T-helper 2 cell treated with Interferon-gamma antibody and Interleukin-4, amounts not matched to agents 5 μg/mL and 100 μg/mL, for 36 hours (primary cell): Measurements from ENCODE around the gene CATSPER4.

Experiments
- DNase-seq: peaks from one replicate; pipeline ENCODE4 v3.0.0; 2021; ENCODE audit warnings: low spot score
- H3K27ac Mint-ChIP-seq: one replicate; pipeline ENCODE4 v1.8.0; 2021; ENCODE audit warnings: mild to moderate bottlenecking, mixed read lengths
- H3K27me3 Mint-ChIP-seq: one replicate; pipeline ENCODE4 v1.8.0; 2021; ENCODE audit warnings: low read depth, mixed read lengths
- H3K36me3 Mint-ChIP-seq: one replicate; pipeline ENCODE4 v1.8.0; 2021; ENCODE audit warnings: low read depth, mixed read lengths
- H3K4me1 Mint-ChIP-seq: one replicate; pipeline ENCODE4 v1.8.0; 2021; ENCODE audit warnings: low read depth, mixed read lengths
- H3K4me3 Mint-ChIP-seq: one replicate; pipeline ENCODE4 v1.8.0; 2022; ENCODE audit warnings: mild to moderate bottlenecking, moderate library complexity, mixed read lengths
- H3K9me3 Mint-ChIP-seq: one replicate; pipeline ENCODE4 v1.8.0; 2021; ENCODE audit warnings: mixed read lengths

Gene CATSPER4

GRCh38 chr1:26190373-26190987 is at the start of gene CATSPER4:
Gene CATSPER4, plus strand, starts transcription at chr1:26190602. Its CDS starts 26 bp downstream, at chr1:26190628.
- DNase-seq: no peak
- Mint-ChIP-seq H3K27ac (peak within 1 kb of the TSS; percentile 52), H3K4me3 (no peak within 1 kb of the TSS), H3K36me3 (no peaks in the 10 kb centered on the region), H3K4me1 (peaks cover 15% of the 10 kb centered on the region), H3K9me3 (no peaks in the 10 kb centered on the region), H3K27me3 (no peaks in the 10 kb centered on the region)

DNA sequence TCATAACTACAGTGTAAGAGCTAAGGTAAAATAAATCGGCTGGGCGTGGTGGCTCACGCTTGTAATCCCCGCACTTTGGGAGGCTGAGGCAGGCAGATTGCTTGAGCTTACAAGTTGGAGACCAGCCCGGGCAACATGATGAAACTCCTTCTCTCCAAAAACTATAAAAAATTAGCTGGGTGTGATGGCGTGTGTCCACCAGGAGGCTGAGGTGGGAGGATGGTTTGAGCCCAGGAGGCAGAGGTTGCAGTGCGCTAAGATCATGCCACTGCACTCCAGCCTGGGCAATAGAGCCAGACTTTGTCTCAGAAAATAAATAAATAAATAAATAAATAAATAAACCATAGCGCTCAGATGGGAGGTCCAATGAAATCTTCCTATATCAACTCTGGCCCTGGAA is 48.2 kb upstream of the CATSPER4 start:
- H3K27me3 Mint-ChIP-seq: peaks cover 7% of the 10 kb centered on the region
- H3K4me1 Mint-ChIP-seq: peaks cover 17% of the 10 kb centered on the region
- no peak overlapping the region for H3K4me3 Mint-ChIP-seq
- no peak for DNase-seq
- no peak overlapping the region for H3K27ac Mint-ChIP-seq
- no peaks in the 10 kb centered on the region for H3K36me3 Mint-ChIP-seq
- no peaks in the 10 kb centered on the region for H3K9me3 Mint-ChIP-seq

DNA sequence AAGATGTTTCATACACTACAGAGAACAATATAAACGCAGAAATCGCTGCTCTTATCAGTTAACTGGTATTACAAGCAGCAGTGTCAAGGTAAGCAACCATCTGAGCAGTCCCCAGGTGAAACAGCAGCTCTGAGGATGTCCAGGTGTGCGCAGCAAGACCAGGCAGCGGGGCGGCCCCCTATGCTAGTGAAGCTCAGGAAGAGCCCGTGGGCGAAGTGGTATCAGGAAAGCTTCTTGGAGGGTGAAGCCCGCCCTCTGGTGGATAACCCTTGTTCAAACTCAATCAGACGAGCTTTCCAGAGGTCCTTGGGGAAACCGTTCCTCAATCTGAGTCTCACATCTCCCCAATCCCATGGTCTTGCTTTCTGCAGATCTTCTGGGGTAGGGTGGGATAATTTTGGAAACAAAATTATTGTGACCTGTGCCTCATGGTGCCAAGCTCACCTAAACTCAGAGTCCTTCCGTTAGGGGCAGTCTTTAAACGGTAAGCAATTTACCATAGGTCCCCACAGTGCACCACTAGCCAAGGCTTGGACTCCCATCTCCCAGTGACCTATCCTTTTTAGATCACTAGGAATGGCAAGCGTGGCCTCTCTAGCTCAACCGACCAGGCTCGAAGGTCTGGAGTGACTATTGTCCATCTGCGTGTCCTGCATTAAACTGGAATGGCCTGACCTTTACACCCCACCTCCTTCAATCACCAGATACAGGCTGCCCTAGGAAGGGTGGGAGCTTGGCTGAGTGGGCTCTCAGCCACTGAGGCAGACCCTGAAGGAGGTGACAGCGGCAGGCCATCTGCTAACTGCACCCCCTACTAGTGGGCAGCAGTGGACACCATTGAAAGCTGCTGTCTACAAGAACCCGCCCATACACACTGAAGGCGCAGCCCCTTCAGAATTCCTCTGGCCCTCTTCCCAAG is 45.1 kb upstream of the CATSPER4 start:
- Mint-ChIP-seq H3K36me3 (no peaks in the 10 kb centered on the region), H3K4me1 (peaks cover 6% of the 10 kb centered on the region), H3K27ac (no peak overlapping the region), H3K4me3 (peak overlapping the region; percentile 25), H3K9me3 (no peaks in the 10 kb centered on the region), H3K27me3 (peaks cover 30% of the 10 kb centered on the region)
- peak; percentile 72 for DNase-seq

DNA sequence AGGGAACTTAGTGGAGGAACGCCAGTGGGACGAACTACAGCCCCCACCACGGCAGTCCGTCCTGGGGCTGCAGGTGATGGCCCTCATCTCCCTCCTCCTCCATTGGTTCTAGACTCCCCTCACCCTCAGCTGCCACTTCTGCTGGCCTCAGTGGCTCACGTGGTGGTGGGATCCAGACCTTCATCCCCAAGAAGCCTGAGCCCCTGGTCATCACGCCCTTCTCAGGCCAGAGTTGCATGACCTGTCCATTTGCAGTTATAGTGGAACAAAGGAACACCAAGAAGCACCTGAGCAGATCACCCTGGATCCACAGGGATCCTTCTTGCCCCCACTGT is 44.5 kb upstream of the CATSPER4 start:
- Mint-ChIP-seq H3K27ac (no peak overlapping the region), H3K4me1 (peaks cover 6% of the 10 kb centered on the region), H3K9me3 (no peaks in the 10 kb centered on the region), H3K27me3 (peaks cover 30% of the 10 kb centered on the region), H3K36me3 (no peaks in the 10 kb centered on the region), H3K4me3 (no peak overlapping the region)
- no peak for DNase-seq

- peaks cover 6% of the 10 kb centered on the region for H3K4me1 Mint-ChIP-seq
- peaks cover 37% of the 10 kb centered on the region for H3K27me3 Mint-ChIP-seq
- no peak overlapping the region for H3K27ac Mint-ChIP-seq
- H3K9me3 Mint-ChIP-seq: no peaks in the 10 kb centered on the region
- H3K4me3 Mint-ChIP-seq: no peak overlapping the region
- no peaks in the 10 kb centered on the region for H3K36me3 Mint-ChIP-seq
- DNase-seq: no peak
Observed at GRCh38 chr1:26148887-26149286, 41.5 kb upstream of the CATSPER4 start.

DNA sequence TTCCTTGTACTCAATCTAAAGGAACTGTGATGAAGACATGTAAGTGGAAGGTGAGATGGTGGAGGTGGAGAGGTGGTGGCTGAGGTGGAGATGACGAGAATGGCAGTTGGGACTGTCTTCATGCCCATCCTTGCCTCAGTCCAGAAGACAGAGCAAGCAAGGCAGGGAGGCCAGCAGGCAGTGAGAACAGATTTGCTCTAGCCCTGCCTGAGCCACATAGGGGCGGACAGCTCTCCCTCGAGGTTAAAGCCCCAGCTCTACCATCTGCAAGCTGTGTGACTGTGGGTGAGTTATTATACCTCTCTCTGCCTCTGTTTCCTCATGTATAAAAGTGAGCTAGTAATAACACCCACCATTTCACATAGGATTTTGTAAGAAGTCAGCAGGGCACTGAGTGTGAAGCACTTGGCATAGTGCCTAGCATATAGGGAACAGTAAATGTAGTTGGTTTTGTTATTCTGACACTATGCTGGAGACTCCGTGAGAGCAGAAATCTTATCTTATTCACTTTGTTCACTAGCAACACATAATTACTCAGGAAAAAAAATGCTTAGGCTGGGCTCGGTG is 36.4 kb upstream of the CATSPER4 start:
- no peak for DNase-seq
- no peak overlapping the region for H3K27ac Mint-ChIP-seq
- H3K27me3 Mint-ChIP-seq: peaks cover 60% of the 10 kb centered on the region
- peaks cover 3% of the 10 kb centered on the region for H3K4me1 Mint-ChIP-seq
- H3K4me3 Mint-ChIP-seq: no peak overlapping the region
- H3K36me3 Mint-ChIP-seq: no peaks in the 10 kb centered on the region
- no peaks in the 10 kb centered on the region for H3K9me3 Mint-ChIP-seq

DNA sequence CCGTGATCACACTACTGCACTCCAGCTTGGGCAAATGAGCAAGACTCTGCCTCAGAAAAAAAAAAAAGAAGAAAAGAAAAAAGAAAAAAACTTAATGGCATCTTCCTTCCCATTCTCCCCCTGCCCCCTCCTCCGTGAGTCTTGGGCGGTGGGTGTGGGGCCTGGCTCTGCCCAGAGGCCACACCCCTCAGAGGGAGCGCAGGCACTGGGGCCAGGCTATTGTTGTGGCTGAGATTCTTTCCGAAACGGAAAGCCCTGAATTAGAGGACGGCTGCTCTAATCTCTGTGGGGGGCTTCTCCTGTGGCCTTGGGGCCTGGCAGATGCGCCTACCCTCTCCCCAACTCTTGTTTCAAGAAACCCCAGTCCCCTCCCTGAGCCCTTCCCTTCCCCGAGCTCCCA is 35.7 kb upstream of the CATSPER4 start:
- no peaks in the 10 kb centered on the region for H3K9me3 Mint-ChIP-seq
- H3K4me1 Mint-ChIP-seq: peaks cover 3% of the 10 kb centered on the region
- peaks cover 64% of the 10 kb centered on the region for H3K27me3 Mint-ChIP-seq
- no peaks in the 10 kb centered on the region for H3K36me3 Mint-ChIP-seq
- no peak overlapping the region for H3K4me3 Mint-ChIP-seq
- H3K27ac Mint-ChIP-seq: no peak overlapping the region
- DNase-seq: no peak

DNA sequence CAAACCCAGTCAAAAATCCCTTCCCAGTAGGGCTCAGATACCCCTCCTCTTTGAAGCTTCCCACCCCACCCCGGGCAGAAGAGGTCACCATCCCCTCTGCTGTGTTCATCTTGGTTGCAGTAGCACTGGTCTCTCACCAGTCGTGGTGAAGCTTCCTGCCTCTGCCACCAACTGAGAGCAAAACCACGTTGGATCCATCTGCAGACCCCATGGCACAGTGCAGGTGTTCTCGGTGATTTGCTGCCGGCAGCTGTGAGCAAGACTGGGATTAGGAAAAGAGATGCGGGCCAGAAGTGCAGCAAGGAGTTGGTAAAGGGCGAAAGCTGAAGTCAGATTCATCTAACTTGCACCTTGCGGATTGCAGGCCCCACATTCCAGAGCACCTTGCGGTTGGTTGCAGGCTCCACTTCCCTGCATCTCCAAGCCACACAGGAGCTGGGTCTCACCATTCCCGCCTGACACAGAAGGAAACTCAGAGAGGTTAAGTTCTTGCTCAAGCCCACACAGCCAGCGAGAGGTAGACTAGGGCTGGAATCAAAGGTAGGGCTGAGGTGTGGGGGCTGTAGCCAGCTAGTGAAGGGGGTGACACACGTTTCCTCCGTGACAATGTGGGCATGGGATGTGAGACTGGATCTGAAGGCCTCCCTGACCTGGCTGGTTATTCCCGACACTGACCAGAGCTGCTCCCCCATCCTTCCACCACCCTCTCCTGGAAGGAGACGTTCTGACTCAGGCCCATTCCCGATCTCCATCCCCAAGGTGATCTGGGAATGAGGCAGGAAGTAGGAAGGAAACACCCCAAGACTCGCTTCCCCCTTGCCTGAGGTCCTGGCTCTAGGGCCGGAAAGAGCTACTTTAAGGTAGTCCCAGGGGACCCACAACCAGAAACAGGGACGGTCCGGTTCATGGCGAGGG is 34.8 kb upstream of the CATSPER4 start:
- Mint-ChIP-seq H3K27me3 (peaks cover 64% of the 10 kb centered on the region), H3K27ac (no peak overlapping the region), H3K36me3 (no peaks in the 10 kb centered on the region), H3K9me3 (no peaks in the 10 kb centered on the region), H3K4me1 (peaks cover 3% of the 10 kb centered on the region), H3K4me3 (no peak overlapping the region)
- DNase-seq: no peak

DNA sequence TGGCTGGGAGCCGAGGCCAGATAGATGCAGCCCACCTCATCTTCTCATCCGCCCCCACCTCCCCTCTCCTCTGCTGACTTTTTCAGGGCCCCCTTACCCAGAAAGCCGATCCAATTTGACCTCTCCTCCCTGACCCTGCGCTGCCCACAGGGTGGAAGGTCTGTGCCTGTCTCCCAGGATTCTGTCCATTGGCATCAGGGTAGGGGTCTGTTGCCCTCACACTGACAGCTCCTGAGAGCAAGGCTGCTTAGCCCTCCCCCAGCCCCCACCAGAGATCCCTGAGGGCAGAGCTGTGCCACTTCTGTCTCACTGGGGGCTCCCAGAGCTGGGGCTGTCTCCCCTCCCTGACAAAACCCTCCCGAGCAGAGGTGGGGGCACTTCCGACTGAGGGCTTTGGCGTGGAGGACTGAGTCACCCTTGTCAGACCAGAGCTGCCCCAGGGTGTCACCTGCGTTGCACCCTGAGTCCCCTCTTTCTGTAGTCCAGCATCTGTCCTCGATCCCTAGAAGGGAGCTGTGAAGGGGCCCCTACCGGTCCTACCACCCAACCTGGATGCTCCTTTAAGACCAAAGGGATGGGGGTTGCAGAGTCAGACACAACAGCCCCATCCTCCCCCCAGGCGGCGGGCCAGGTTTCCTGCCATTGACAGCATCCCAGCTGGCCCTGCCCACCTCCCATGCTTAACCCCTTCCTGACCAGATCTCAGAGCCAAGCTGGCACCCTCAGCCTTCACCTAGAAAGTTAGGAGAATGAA is 33.9 kb upstream of the CATSPER4 start:
- Mint-ChIP-seq H3K27ac (no peak overlapping the region), H3K4me3 (no peak overlapping the region)

DNA sequence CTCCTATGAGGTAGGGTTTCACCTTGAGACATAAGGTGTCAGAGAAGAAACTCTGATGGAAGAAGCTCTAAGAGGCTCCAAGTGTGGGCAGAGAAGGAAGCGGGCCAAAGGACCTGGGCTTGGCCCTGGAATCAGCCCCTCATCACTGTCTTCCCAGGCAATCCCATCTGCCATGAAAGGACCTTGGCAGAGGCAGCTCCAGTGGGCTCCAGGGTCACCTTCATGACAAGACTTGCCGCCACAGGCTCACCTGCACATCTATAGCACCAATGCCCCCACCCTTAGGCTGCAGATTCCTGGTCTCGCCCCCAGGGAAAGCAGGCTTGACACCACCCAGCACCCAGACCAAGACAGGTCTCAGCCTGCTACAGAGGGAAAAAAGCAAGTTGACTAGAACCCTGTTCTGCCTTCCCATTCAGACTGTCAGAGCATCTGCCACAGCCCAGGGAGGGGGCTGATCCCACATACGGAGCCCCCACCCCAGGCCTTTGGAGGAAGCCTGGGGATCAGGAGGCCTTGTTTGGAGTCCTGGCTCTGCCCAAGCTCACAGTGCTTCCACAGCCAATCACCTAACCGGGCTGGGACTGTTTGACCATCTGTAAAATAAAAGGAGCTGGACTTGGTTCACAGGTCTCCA is 32.0 kb upstream of the CATSPER4 start:
- H3K9me3 Mint-ChIP-seq: no peaks in the 10 kb centered on the region
- no peaks in the 10 kb centered on the region for H3K36me3 Mint-ChIP-seq
- H3K4me1 Mint-ChIP-seq: peaks cover 6% of the 10 kb centered on the region
- no peak for DNase-seq
- H3K4me3 Mint-ChIP-seq: no peak overlapping the region
- H3K27me3 Mint-ChIP-seq: peaks cover 67% of the 10 kb centered on the region
- H3K27ac Mint-ChIP-seq: no peak overlapping the region

More for the DNA sequence above, 33.9 kb upstream of the CATSPER4 start:
- Mint-ChIP-seq H3K4me1 (peaks cover 3% of the 10 kb centered on the region), H3K27me3 (peaks cover 67% of the 10 kb centered on the region), H3K36me3 (no peaks in the 10 kb centered on the region), H3K9me3 (no peaks in the 10 kb centered on the region)
- no peak for DNase-seq

- Mint-ChIP-seq H3K27me3 (peaks cover 64% of the 10 kb centered on the region), H3K4me3 (no peak within 1 kb of the TSS), H3K4me1 (peaks cover 8% of the 10 kb centered on the region), H3K9me3 (no peaks in the 10 kb centered on the region), H3K36me3 (no peaks in the 10 kb centered on the region), H3K27ac (no peak within 1 kb of the TSS)
- DNase-seq: no peak
Observed at GRCh38 chr1:26158908-26159742, 31.3 kb upstream of the CATSPER4 start, which contains the start of gene FAM110D. Gene FAM110D, plus strand, starts transcription at chr1:26159079. Its CDS starts 2,213 bp downstream, at chr1:26161292.

DNA sequence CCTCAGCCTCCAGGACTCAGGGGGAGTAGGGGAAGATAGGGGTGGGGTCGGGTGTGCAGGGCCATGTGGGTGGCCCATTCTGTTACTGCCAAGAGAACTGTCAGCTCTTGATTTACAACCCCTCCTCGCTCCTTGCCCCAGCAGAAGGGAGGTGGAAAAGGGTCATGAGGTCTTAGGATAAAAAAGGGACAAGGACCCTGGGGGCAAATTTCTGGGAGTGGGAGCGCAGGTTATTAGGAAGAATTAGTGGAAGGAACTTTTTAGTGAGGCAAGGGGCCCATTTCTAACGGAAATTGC is 30.7 kb upstream of the CATSPER4 start:
- H3K4me3 Mint-ChIP-seq: no peak overlapping the region
- H3K27me3 Mint-ChIP-seq: peaks cover 62% of the 10 kb centered on the region

More for the DNA sequence above, 30.7 kb upstream of the CATSPER4 start:
- no peak overlapping the region for H3K27ac Mint-ChIP-seq
- DNase-seq: no peak
- peaks cover 8% of the 10 kb centered on the region for H3K4me1 Mint-ChIP-seq
- H3K9me3 Mint-ChIP-seq: no peaks in the 10 kb centered on the region
- no peaks in the 10 kb centered on the region for H3K36me3 Mint-ChIP-seq
